ENCODE measurements around the gene SIM2.

The SIM2 gene

GRCh38 chr21:36719614-36720013, 20.7 kb downstream of the SIM2 start:
- no peak for DNase-seq

GRCh38 chr21:36721817-36722216, 22.9 kb downstream of the SIM2 start:
- DNase-seq: no peak

- no peak for DNase-seq
These were observed 23.8 kb downstream of the SIM2 start for GRCh38 chr21:36722370-36723368.

- DNase-seq: no peak
These were observed 24.5 kb downstream of the SIM2 start for GRCh38 chr21:36723371-36723881.

- no peak for DNase-seq
These were observed 25.7 kb downstream of the SIM2 start for GRCh38 chr21:36724660-36725059.

GRCh38 chr21:36725793-36726386, 27.0 kb downstream of the SIM2 start:
- DNase-seq: no peak

GRCh38 chr21:36727866-36728265, 29.0 kb downstream of the SIM2 start:
- DNase-seq: no peak

- DNase-seq: no peak
These were observed 29.6 kb downstream of the SIM2 start for GRCh38 chr21:36728371-36729111.

GRCh38 chr21:36729310-36729970, 30.5 kb downstream of the SIM2 start:
- no peak for DNase-seq

- no peak for DNase-seq
These were observed 31.7 kb downstream of the SIM2 start for GRCh38 chr21:36730291-36731281.

- no peak for DNase-seq
These were observed 33.3 kb downstream of the SIM2 start for GRCh38 chr21:36732217-36732616.

GRCh38 chr21:36732761-36733160, 33.8 kb downstream of the SIM2 start:
- DNase-seq: no peak

- DNase-seq: no peak
These were observed 34.9 kb downstream of the SIM2 start for GRCh38 chr21:36733857-36734256.

- DNase-seq: no peak
These were observed 35.7 kb downstream of the SIM2 start for GRCh38 chr21:36734367-36735200.

- no peak for DNase-seq
These were observed 36.2 kb downstream of the SIM2 start for GRCh38 chr21:36735201-36735515.

GRCh38 chr21:36735724-36736320, 36.9 kb downstream of the SIM2 start:
- no peak for DNase-seq

- DNase-seq: no peak
These were observed 39.7 kb downstream of the SIM2 start for GRCh38 chr21:36738489-36739126.

- DNase-seq: no peak
These were observed 42.6 kb downstream of the SIM2 start for GRCh38 chr21:36741506-36741905.

- no peak for DNase-seq
These were observed 44.1 kb downstream of the SIM2 start for GRCh38 chr21:36743008-36743407.

GRCh38 chr21:36743446-36743845, 44.5 kb downstream of the SIM2 start:
- no peak for DNase-seq
